ENCODE data around the gene RD3L.

DNA sequence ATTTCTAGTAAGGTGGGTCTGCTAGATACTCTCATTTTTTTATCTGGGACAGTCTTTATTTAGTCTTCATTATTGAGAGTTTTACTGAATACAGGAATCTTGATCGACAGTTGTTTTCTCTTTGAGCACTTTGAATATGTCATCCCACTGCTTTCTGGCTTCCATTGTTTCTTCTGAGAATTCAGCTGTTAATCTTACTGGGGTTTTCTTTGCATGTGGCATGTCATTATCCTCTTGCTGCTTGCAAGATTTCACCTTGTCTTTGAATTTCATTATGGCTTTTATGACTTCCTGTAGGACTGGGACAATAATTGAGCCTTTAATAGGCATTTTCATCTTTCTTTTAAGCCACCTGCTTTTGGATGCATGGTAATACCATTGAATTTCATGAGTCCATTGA, 46.7 kb upstream of the RD3L start:
- no peak for TF ChIP-seq POLR2A (IDR thresholded peaks at IDR 0.05; ENCODE audit: low read depth)
- no peak for TF ChIP-seq EP300 (IDR thresholded peaks at IDR 0.05)
- TF ChIP-seq, protein P1, sequence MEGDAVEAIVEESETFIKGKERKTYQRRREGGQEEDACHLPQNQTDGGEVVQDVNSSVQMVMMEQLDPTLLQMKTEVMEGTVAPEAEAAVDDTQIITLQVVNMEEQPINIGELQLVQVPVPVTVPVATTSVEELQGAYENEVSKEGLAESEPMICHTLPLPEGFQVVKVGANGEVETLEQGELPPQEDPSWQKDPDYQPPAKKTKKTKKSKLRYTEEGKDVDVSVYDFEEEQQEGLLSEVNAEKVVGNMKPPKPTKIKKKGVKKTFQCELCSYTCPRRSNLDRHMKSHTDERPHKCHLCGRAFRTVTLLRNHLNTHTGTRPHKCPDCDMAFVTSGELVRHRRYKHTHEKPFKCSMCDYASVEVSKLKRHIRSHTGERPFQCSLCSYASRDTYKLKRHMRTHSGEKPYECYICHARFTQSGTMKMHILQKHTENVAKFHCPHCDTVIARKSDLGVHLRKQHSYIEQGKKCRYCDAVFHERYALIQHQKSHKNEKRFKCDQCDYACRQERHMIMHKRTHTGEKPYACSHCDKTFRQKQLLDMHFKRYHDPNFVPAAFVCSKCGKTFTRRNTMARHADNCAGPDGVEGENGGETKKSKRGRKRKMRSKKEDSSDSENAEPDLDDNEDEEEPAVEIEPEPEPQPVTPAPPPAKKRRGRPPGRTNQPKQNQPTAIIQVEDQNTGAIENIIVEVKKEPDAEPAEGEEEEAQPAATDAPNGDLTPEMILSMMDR (IDR thresholded peaks at IDR 0.05), result no peak
- TF ChIP-seq POLR2AphosphoS5 (IDR thresholded peaks at IDR 0.05), result no peak

Measured in esophagus muscularis mucosa (tissue), 4 donors.